Medulla oblongata (tissue), 1 donor: Measurements from ENCODE around the gene JPH3.
"Not testable (repeated sequence)": the region's sequence is repeated elsewhere in the genome, so short reads cannot be mapped to it uniquely, and the experiment has no call there.

Source experiments
- DNase-seq: peaks from one replicate; pipeline ENCODE4 v3.0.0-alpha.2; 2015; ENCODE audit errors: extremely low spot score

Gene JPH3

GRCh38 chr16:87575027-87575804, 27.1 kb upstream of the JPH3 start:
- no peak for DNase-seq

DNA sequence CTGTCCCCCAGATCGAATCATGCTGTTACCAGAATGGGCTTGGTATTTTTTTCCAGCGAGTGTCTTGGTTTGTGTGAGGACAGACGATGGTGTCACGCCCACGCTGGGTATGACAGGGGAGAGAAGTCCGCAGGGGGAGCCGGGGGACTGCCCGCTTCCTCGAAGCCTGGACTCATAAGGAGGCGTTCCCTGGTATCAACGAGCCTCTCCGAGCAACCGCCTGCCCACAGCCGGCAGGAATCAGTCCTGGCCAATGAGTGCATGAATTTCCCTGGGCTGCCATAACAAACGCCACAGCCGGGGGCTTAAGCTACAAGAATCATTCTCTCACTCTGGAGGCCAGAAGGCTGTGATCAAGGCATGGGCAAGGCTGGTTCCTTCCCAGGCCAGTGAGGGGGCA, 26.1 kb upstream of the JPH3 start:
- no peak for DNase-seq

DNA sequence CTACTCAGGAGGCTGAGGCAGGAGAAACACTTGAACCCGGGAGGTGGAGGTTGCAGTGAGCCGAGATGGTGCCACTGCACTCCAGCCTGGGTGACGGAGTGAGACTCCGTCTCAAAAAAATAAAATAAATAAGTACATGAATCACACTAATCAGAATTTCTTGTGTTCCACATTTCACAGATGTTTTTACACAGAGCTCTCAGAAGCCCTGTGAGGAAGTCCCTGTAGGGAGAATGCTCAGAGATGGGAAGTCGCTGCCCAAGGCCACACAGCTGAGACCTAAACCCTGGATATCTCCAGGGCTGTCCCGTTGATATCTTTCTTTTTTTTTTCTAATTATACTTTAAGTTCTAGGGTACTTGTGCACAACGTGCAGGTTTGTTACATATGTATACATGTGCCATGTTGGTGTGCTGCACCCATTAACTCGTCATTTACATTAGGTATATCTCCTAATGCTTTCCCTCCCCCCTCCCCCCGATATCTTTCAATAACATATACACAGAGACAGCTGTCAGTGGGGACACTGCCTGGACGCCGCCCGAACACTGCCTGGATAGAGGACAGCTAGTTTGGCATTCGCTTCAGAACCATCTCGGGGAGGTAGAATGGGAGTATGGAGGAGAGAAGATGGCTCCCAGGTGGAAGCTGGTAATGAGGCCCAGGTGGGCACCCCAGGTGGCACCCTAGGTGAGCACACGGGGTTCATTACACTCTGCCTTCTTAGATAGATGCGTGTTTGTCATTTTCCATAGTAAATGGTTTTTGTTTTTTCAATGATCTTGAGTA, 24.0 kb upstream of the JPH3 start:
- not testable (repeated sequence) for DNase-seq

GRCh38 chr16:87579691-87580090, 22.6 kb upstream of the JPH3 start:
- DNase-seq, result no peak

DNA sequence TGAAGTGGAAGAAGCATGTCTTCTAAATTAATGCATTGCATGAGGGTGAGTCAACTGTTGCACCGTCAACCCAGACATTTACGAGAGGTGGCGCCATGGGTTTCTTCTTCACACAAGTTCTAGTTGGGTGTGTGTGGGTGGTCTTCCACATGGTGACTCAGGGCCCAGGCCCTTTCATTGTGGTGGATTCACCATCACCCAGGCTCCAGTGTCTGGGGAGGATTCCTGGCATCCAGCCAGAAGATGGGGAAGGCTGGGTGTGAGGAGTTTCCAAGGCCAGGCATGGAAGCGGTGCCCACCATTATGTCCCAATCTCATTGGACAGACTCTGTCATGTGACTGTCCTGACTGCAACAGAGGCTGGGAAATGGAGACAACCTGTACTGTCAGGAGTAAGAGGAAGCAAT, 21.4 kb upstream of the JPH3 start:
- no peak for DNase-seq

DNA sequence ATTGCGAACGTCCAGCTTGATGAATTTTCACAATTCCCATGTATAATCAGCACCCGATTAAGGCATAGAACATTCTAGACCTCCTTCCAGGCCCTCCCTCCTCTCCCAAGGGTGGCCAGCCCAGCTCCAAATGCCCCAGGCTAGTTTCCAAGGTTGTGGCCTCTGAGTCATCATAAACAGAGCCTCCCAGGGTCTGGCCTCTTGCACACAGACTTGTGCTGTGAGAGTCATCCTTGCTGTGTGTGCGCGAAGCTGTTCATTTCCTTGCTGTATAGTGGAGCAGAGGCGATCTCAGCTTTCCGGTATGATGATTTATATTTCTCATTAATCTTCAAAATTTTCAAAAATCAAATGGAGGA, 20.5 kb upstream of the JPH3 start:
- DNase-seq, result peak; percentile 37

DNA sequence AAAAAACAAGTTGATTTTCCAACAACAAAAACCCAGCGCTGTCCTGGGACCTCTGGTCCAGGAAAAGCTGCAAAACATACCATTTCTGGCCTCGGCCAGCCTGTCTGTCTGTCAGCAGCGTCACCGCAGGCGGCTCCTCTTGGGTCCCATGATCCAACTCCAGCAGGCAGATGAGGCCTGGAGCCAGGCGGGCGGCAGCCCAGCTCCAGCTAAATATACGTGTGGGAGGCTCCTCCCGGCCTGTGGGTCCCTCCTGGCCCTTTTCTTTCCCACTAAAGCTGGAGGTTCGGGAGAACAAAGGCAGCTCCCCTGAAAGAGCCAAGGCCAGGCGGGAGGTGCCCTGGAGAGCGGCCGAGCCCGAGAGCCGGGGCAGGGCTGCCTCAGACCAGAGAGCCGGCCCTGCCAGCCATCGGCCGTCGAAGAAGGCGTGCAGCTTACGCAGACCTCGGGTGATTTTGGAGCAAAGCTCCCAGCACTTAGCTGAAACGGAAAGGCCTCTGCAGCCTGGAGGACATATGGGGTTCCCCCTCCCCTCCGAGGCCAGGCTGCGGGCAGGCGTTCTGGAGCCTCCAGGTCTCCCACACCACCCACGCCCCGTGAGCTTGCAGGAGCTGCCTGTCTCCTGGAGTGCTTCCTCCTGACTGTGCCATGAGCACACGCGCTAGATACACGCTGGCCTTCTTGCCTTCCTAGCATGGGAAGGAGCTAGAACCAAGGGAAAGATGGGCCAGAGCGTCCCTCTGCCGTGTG, 19.9 kb upstream of the JPH3 start:
- peak; percentile 50 for DNase-seq

- no peak for DNase-seq
Observed at GRCh38 chr16:87582966-87583325, 19.4 kb upstream of the JPH3 start.

- no peak for DNase-seq
Observed at GRCh38 chr16:87583453-87584131, 18.7 kb upstream of the JPH3 start.

DNA sequence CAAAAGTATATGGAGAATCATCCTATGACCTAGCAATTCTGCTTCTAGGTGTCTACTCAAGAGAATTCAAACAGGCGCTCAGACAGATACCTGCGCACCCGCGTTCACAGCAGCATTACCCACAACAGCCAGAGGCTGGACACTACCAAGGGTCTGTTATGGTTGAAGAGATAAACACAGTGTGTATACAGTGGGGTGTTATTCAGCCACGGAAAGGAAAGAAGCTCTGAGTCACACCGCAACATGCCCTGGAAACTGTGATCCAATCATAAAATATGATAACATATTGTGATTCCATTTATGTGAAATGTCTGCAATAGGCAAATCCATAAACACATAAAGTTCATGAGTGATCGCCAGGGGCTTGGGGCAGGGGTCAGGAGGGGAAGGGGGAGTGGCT, 18.0 kb upstream of the JPH3 start:
- no peak for DNase-seq

DNA sequence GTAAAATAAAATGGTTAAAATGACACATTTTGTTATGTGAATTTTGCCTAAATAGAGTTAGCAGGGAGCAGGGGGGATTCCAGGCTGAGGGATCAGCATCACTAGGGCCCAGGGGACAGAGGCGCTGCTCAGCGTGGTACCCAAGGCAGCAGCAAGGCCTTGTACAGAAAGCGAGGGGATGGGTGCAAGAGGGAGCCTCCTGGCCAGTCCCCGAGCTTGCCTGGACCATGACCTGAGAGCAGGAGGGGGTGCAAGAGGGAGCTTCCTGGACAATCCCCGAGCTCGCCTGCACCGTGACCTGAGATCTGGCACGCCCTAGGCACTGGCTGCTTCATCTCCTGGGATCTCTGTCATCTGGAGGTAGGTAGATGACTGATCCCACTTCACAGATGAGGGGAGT, 17.3 kb upstream of the JPH3 start:
- no peak for DNase-seq

DNA sequence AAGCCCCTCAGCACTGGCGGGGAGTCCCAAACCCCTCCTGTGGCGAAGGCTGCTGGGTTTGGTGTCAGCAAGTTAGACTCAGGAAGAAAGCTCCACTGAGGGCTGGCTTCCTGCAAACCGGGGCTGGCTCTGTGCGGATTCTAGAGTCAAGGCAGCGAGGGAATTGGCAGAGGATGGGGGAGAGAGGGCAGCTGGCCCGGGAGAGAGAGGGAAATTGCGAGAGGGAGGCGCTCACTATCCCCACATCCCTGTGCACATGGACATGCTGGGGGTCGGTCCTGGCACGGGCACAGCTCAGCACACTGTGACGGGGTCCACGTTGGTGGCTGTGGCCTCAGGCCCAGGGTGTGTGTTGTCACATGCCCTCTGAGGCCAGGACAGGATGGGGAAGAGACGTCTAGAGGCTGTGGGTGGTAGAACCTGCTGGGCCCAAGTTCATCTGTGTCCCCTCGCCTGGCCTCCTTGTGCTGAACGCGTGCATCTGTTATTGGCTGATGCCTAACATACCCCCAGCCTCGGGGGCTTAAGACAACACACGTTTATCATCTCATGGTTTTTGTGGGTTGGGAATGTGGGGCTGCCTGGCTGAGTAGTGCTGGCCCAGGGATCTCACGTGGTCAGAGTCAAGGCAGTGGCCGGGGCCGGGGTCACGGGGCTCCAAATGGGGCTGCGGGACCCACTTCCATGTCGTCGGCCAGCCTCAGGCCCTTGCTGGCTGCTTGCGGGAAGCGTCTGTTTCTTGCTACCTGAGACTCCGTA, 16.7 kb upstream of the JPH3 start:
- DNase-seq, result peak; percentile 47

GRCh38 chr16:87586201-87586782, 16.0 kb upstream of the JPH3 start:
- no peak for DNase-seq

DNA sequence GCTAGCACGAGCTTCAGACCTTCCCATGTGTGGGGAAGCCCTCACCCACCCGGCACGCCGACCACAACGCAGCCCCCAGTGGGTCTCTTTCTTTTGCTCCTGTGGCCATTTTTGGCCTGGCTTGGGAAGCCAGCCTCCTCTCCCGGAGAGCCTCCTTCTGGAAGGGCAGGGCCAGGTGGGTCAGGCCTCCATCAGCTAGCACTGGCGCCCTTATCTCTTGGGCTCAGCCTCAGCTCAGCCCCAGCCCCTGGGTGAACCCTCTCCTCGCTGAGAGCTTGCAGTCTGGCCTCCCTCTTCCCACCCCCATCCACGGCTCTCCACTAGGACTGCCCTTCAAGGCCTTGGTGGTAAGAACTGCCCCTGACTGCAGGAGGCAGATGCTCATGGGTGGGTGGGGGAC, 14.7 kb upstream of the JPH3 start:
- no peak for DNase-seq

- DNase-seq, result no peak
Observed at GRCh38 chr16:87592018-87592712, 10.1 kb upstream of the JPH3 start.

DNA sequence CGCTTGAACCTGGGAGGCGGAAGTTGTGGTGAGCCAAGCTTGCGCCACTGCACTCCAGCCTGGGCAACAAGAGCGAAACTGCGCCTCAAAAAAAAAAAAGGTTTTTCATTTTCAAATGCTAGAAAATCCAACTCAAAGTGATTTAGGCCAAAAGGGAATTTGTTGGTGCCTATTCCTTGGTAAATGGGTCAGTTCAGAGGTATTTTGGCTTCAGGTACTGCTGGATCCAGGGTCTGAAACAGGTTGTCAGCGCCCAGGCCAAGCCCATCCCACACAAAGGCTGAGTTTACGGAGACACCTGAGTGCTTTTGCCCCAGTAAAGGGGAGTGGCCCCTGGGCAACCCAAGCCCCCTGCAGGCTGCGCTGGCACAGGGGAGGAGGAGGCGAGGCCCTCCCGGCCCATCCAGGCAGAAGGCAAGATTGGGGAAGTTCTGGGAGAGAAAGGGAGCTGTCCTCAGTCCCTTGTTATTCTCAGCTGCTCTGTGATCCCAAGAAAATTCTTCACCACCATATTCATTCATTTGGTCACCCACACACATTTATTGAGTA, 8.5 kb upstream of the JPH3 start:
- DNase-seq, result no peak

DNA sequence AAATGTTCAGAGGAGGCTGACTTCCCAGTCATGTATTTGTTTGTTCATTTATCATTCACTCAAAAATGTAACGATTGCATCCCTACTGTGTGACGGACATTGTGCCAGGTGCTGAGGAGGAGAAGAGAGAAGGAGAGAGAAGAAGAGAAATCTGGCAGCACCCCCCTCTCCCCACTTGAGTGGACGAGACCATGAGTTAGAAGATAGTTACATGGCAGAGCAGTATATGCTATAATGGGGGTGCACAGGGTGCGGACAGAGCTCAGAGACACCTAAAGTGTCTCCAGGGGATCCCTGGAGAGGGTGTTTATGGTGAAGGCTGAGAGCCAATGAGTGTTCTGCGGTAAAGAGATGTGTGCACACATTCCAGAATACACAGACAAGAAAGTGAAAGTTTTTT, 6.6 kb upstream of the JPH3 start:
- no peak for DNase-seq

DNA sequence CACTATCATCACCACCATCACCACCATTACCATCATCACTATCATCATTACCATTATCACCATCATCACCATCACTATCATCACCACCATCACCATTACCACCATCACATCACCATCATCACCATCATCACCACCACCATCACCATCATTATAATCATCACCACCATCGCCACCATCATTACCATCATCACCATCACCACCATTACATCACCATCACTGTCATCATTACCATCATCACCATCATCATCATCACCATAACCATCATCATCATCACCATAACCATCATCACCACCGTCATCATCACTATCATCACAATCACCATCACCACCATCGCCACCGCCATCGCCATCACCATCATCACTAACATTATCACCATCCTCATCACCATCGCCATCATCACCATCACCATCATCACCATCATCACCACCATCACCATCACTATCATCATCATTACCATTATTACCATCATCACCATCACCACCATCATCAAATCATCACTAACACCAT, 4.9 kb upstream of the JPH3 start:
- DNase-seq, result no peak

GRCh38 chr16:87598431-87598830, 3.9 kb upstream of the JPH3 start:
- no peak for DNase-seq

DNA sequence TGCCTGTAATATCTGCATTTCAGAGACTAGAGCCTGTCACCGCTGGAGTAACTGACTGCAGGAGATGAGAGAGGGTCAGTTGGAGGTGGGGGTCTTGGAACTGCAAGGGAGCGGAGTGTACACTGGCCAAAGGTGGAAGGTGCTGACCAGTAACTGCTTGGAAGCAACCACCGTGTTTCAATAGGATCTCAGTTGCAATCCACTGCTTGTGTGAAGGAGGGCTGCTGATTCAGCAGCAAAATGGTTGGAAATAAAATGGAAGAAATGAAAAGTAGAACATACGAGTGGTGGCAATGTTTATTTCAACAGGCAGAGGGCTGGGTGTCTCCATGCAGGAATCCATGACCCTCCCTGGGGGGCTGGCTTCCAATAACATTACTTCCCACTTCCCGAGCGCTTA, 2.1 kb upstream of the JPH3 start:
- no peak for DNase-seq
